Fibroblast of skin of back (primary cell): Measurements from ENCODE around the gene OSBPL8.
"Not testable (repeated sequence)": the region's sequence is repeated elsewhere in the genome, so short reads cannot be mapped to it uniquely, and the experiment has no call there.

Experiments used
- DNase-seq: peaks from one replicate; pipeline ENCODE4 v3.0.0-alpha.2; 2013

The OSBPL8 gene

GRCh38 chr12:76520348-76520747, 39.2 kb downstream of the OSBPL8 start:
- no peak for DNase-seq

GRCh38 chr12:76519538-76519937, 40.0 kb downstream of the OSBPL8 start:
- DNase-seq: peak; percentile 6

GRCh38 chr12:76518699-76519098, 40.9 kb downstream of the OSBPL8 start:
- no peak for DNase-seq

- DNase-seq: no peak
Measured at GRCh38 chr12:76515271-76515670, 44.3 kb downstream of the OSBPL8 start.

GRCh38 chr12:76511116-76511716, 48.4 kb downstream of the OSBPL8 start:
- not testable (repeated sequence) for DNase-seq

- DNase-seq: no peak
Measured at GRCh38 chr12:76508128-76508980, 51.2 kb downstream of the OSBPL8 start.

- no peak for DNase-seq
Measured at GRCh38 chr12:76506149-76506548, 53.4 kb downstream of the OSBPL8 start.

- no peak for DNase-seq
Measured at GRCh38 chr12:76505050-76505449, 54.5 kb downstream of the OSBPL8 start.

- no peak for DNase-seq
Measured at GRCh38 chr12:76504606-76505005, 55.0 kb downstream of the OSBPL8 start.

GRCh38 chr12:76503957-76504356, 55.6 kb downstream of the OSBPL8 start:
- no peak for DNase-seq

GRCh38 chr12:76501390-76501789, 58.2 kb downstream of the OSBPL8 start:
- DNase-seq: no peak

- DNase-seq: not testable (repeated sequence)
Measured at GRCh38 chr12:76499136-76499535, 60.4 kb downstream of the OSBPL8 start.

- DNase-seq: no peak
Measured at GRCh38 chr12:76495556-76495955, 64.0 kb downstream of the OSBPL8 start.

- DNase-seq: no peak
Measured at GRCh38 chr12:76491292-76491691, 68.3 kb downstream of the OSBPL8 start.

- DNase-seq: no peak
Measured at GRCh38 chr12:76490763-76491162, 68.8 kb downstream of the OSBPL8 start.

GRCh38 chr12:76489737-76490136, 69.8 kb downstream of the OSBPL8 start:
- DNase-seq: peak; percentile 54

GRCh38 chr12:76486011-76486410, 73.6 kb downstream of the OSBPL8 start:
- DNase-seq: no peak

- DNase-seq: no peak
Measured at GRCh38 chr12:76480796-76481195, 78.8 kb downstream of the OSBPL8 start.

- no peak for DNase-seq
Measured at GRCh38 chr12:76478045-76478444, 81.5 kb downstream of the OSBPL8 start.

- DNase-seq: not testable (repeated sequence)
Measured at GRCh38 chr12:76472862-76473261, 86.7 kb downstream of the OSBPL8 start.

- DNase-seq: no peak
Measured at GRCh38 chr12:76471579-76471978, 88.0 kb downstream of the OSBPL8 start.

GRCh38 chr12:76470028-76470939, 89.3 kb downstream of the OSBPL8 start:
- peak; percentile 96 for DNase-seq

- no peak for DNase-seq
Measured at GRCh38 chr12:76464631-76465166, 94.9 kb downstream of the OSBPL8 start.
